Loucy (cell line): ENCODE measurements around the gene ATP1A2.

Source experiments
- H2AFZ ChIP-seq: fragments of 200-600 bp; sonication (generic); 2 replicates; pipeline ENCODE4 v1.6.0; 2016; ENCODE audit warnings: antibody characterized with exemption, mild to moderate bottlenecking, low read length, moderate library complexity
- H3F3A ChIP-seq: fragments of 200-600 bp; 2 replicates; pipeline ENCODE4 v1.6.0; 2016; ENCODE audit warnings: antibody characterized with exemption, low read depth, mild to moderate bottlenecking
- H3K27me3 ChIP-seq: fragments of 200-600 bp; sonication (generic); 2 replicates; pipeline ENCODE4 v1.6.1; 2014; ENCODE audit warnings: low read length, mild to moderate bottlenecking; ENCODE audit not compliant: insufficient read depth, poor library complexity, severe bottlenecking
- H3K36me3 ChIP-seq: fragments of 200-600 bp; sonication (generic); 2 replicates; pipeline ENCODE4 v1.6.1; 2016; ENCODE audit warnings: low read length; ENCODE audit not compliant: insufficient read depth
- H3K4me1 ChIP-seq: fragments of 200-600 bp; sonication (generic); 2 replicates; pipeline ENCODE4 v1.5.1; 2014; ENCODE audit warnings: low read length, mild to moderate bottlenecking; ENCODE audit not compliant: insufficient read depth, poor library complexity, severe bottlenecking
- H3K4me2 ChIP-seq: fragments of 200-600 bp; sonication (generic); 2 replicates; pipeline ENCODE4 v1.6.0; 2014; ENCODE audit warnings: antibody characterized with exemption, low read length, low read depth, mild to moderate bottlenecking; ENCODE audit not compliant: poor library complexity, severe bottlenecking
- H3K4me3 ChIP-seq: fragments of 200-600 bp; sonication (generic); 2 replicates; pipeline ENCODE4 v1.5.1; 2014; ENCODE audit warnings: low read length, mild to moderate bottlenecking, mixed read lengths; ENCODE audit not compliant: poor library complexity, severe bottlenecking
- H3K79me2 ChIP-seq: fragments of 200-600 bp; sonication (generic); 2 replicates; pipeline ENCODE4 v1.6.1; 2014; ENCODE audit warnings: low read length; ENCODE audit not compliant: insufficient read depth
- H3K9ac ChIP-seq: fragments of 200-600 bp; sonication (generic); 2 replicates; pipeline ENCODE4 v1.6.0; 2014; ENCODE audit warnings: mild to moderate bottlenecking, low read depth, low read length, moderate library complexity; ENCODE audit not compliant: poor library complexity, severe bottlenecking
- H3K9me2 ChIP-seq: fragments of 200-600 bp; sonication (generic); replicated peaks from 2 replicates; pipeline ENCODE4 v1.6.1; 2016; ENCODE audit warnings: low read depth, low read length, mixed read lengths
- H3K9me3 ChIP-seq: fragments of 200-600 bp; sonication (generic); 2 replicates; pipeline ENCODE4 v1.6.1; 2014; ENCODE audit warnings: mild to moderate bottlenecking, antibody characterized with exemption, low read length, low read depth; ENCODE audit not compliant: insufficient read depth
- H4K20me1 ChIP-seq: fragments of 200-600 bp; sonication (generic); 2 replicates; pipeline ENCODE4 v1.6.0; 2014; ENCODE audit warnings: antibody characterized with exemption, low read length, mild to moderate bottlenecking; ENCODE audit not compliant: insufficient read depth, poor library complexity, severe bottlenecking
- EZH2phosphoT487 ChIP-seq: fragments of 200-600 bp; IDR thresholded peaks from 2 replicates; pipeline ENCODE4 v1.6.1; 2018; ENCODE audit warnings: antibody characterized with exemption, mild to moderate bottlenecking, moderate library complexity, borderline replicate concordance
- TF ChIP-seq, protein P1 (sequence below): fragments of 200-600 bp; sonication (generic); conservative IDR thresholded peaks from 2 replicates; pipeline ENCODE4 v1.5.1; 2014; ENCODE audit warnings: mild to moderate bottlenecking, antibody characterized with exemption, low read length

ATP1A2 gene

GRCh38 chr1:160114085-160114484, 1.5 kb upstream of the ATP1A2 start:
- no peaks in the 10 kb centered on the region for H3F3A ChIP-seq
- H3K4me2 ChIP-seq, result no peak overlapping the region
- H3K9ac ChIP-seq, result no peak overlapping the region
- no peaks in the 10 kb centered on the region for H3K36me3 ChIP-seq
- no peaks in the 10 kb centered on the region for H3K9me2 ChIP-seq
- no peaks in the 10 kb centered on the region for H3K79me2 ChIP-seq
- no peaks in the 10 kb centered on the region for H4K20me1 ChIP-seq
- no peak overlapping the region for H3K4me3 ChIP-seq
- H3K4me1 ChIP-seq, result no peaks in the 10 kb centered on the region
- H2AFZ ChIP-seq, result no peak overlapping the region
- no peaks in the 10 kb centered on the region for H3K27me3 ChIP-seq
- TF ChIP-seq, protein P1, sequence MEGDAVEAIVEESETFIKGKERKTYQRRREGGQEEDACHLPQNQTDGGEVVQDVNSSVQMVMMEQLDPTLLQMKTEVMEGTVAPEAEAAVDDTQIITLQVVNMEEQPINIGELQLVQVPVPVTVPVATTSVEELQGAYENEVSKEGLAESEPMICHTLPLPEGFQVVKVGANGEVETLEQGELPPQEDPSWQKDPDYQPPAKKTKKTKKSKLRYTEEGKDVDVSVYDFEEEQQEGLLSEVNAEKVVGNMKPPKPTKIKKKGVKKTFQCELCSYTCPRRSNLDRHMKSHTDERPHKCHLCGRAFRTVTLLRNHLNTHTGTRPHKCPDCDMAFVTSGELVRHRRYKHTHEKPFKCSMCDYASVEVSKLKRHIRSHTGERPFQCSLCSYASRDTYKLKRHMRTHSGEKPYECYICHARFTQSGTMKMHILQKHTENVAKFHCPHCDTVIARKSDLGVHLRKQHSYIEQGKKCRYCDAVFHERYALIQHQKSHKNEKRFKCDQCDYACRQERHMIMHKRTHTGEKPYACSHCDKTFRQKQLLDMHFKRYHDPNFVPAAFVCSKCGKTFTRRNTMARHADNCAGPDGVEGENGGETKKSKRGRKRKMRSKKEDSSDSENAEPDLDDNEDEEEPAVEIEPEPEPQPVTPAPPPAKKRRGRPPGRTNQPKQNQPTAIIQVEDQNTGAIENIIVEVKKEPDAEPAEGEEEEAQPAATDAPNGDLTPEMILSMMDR, result no peak
- TF ChIP-seq EZH2phosphoT487, result no peak
- no peaks in the 10 kb centered on the region for H3K9me3 ChIP-seq

DNA sequence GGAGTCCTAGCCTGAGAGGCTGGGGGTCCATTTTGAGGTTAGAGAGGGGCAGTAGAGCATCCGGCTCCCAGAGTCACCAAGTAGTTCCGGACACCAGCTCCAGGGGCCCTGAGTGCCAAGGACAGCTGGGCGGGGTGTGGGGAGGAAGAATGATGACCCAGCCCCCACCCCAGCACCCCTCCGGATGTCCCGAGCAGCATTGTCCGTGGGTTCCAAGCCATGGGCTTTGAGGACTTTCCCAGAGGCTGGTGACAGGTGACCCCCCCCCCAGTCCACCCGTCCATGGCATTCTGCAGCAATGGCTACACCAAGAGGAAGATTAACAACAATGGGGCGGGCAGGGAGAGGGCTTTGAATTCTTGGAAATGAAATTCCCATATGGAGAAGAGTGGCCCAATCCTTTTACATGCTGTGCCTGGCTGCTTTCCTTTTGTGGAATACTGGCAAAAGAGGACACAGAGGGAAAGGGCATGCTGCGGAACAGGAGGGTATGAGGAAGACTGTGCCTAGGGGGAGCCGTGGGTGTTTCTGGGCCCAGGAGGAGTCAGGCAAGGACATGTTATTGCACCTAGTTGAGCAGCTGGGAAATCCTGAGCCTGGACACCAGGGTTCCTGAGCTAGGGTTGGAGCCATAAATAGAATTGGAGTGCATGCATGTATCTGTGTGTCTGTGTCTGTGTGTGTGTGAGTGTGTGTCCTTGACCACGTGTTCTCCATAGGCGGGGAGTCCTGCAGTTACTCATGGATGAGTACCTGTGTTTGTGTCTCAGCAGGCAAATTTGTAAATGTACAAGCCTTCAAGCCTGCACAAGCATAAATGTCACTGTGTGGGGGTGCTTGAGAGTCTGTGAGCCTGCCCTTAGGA, 956 bp downstream of the ATP1A2 start:
- Histone ChIP-seq H3K4me1 (no peaks in the 10 kb centered on the region), H2AFZ (no peak overlapping the region), H3K4me3 (no peak overlapping the region), H3K79me2 (no peaks in the 10 kb centered on the region), H3K9me3 (no peaks in the 10 kb centered on the region), H3K27me3 (no peaks in the 10 kb centered on the region), H3K4me2 (no peak overlapping the region), H3K9ac (no peak overlapping the region), H3K36me3 (no peaks in the 10 kb centered on the region), H4K20me1 (no peaks in the 10 kb centered on the region), H3K9me2 (no peaks in the 10 kb centered on the region), H3F3A (no peaks in the 10 kb centered on the region)
- no peak for TF ChIP-seq EZH2phosphoT487
- TF ChIP-seq, protein P1, result no peak

GRCh38 chr1:160117300-160117699, 1.7 kb downstream of the ATP1A2 start:
- TF ChIP-seq, protein P1, result no peak
- no peak for TF ChIP-seq EZH2phosphoT487

More at GRCh38 chr1:160117300-160117699, 1.7 kb downstream of the ATP1A2 start:
- H3K27me3 ChIP-seq, result no peaks in the 10 kb centered on the region
- no peak overlapping the region for H3K4me2 ChIP-seq
- no peaks in the 10 kb centered on the region for H3F3A ChIP-seq
- H3K9ac ChIP-seq, result no peak overlapping the region
- H3K4me3 ChIP-seq, result no peak overlapping the region
- no peaks in the 10 kb centered on the region for H3K9me2 ChIP-seq
- no peak overlapping the region for H2AFZ ChIP-seq
- no peaks in the 10 kb centered on the region for H3K9me3 ChIP-seq
- H3K4me1 ChIP-seq, result no peaks in the 10 kb centered on the region
- no peaks in the 10 kb centered on the region for H3K36me3 ChIP-seq
- H3K79me2 ChIP-seq, result no peaks in the 10 kb centered on the region
- no peaks in the 10 kb centered on the region for H4K20me1 ChIP-seq
